ENCODE measurements around the gene ETS2.

The ETS2 gene

GRCh38 chr21:38853421-38853919 is 47.7 kb downstream of the ETS2 start:
- peak; percentile 76 for ATAC-seq
- TF ChIP-seq CREB5 (CRISPR knock-in tag; IDR thresholded peaks at IDR 0.05; ENCODE audit: low read depth) = no peak
- no peak for TF ChIP-seq CSRNP3 (CRISPR knock-in tag; IDR thresholded peaks at IDR 0.05)
- no peak for TF ChIP-seq TCF4 (CRISPR knock-in tag; IDR thresholded peaks at IDR 0.05; ENCODE audit: borderline replicate concordance)
- no peak for TF ChIP-seq ZNF8 (CRISPR knock-in tag; IDR thresholded peaks at IDR 0.05)
- no peak for TF ChIP-seq CSDC2 (CRISPR knock-in tag; IDR thresholded peaks at IDR 0.05)
- no peak for TF ChIP-seq TSHZ2 (CRISPR knock-in tag; IDR thresholded peaks at IDR 0.05)
- no peak for TF ChIP-seq TOX (CRISPR knock-in tag; IDR thresholded peaks at IDR 0.05; ENCODE audit: borderline replicate concordance)
- no peak for TF ChIP-seq RARB (CRISPR knock-in tag; IDR thresholded peaks at IDR 0.05)
- no peak for TF ChIP-seq ISL1 (CRISPR knock-in tag; IDR thresholded peaks at IDR 0.05)
- TF ChIP-seq PPARA (CRISPR knock-in tag; IDR thresholded peaks at IDR 0.05; ENCODE audit: borderline replicate concordance) = no peak
- TF ChIP-seq ZFP30 (CRISPR knock-in tag; IDR thresholded peaks at IDR 0.05) = no peak
- no peak for TF ChIP-seq BACH2 (CRISPR knock-in tag; IDR thresholded peaks at IDR 0.05; ENCODE audit: borderline replicate concordance)
- no peak for TF ChIP-seq OSR1 (CRISPR knock-in tag; IDR thresholded peaks at IDR 0.05)
- TF ChIP-seq ZC3H10 (CRISPR knock-in tag; IDR thresholded peaks at IDR 0.05) = no peak
- TF ChIP-seq ARNTL (CRISPR knock-in tag; IDR thresholded peaks at IDR 0.05; ENCODE audit: borderline replicate concordance, low read depth) = no peak
- TF ChIP-seq ZFP3 (CRISPR knock-in tag; IDR thresholded peaks at IDR 0.05) = no peak
- no peak for TF ChIP-seq ZNF565 (CRISPR knock-in tag; conservative IDR thresholded peaks at IDR 0.05; ENCODE audit: low read depth)
- TF ChIP-seq POU6F1 (CRISPR knock-in tag; IDR thresholded peaks at IDR 0.05; ENCODE audit: borderline replicate concordance, low read depth) = no peak
- TF ChIP-seq SNAI2 (CRISPR knock-in tag; IDR thresholded peaks at IDR 0.05) = no peak

- TF ChIP-seq CSRNP3 (CRISPR knock-in tag; IDR thresholded peaks at IDR 0.05) (no peak), ZFP3 (CRISPR knock-in tag; IDR thresholded peaks at IDR 0.05) (no peak), ZNF70 (CRISPR knock-in tag; IDR thresholded peaks at IDR 0.05) (no peak), GLIS3 (CRISPR knock-in tag; IDR thresholded peaks at IDR 0.05) (no peak)
- ATAC-seq = no peak
These were observed 51.6 kb downstream of the ETS2 start for GRCh38 chr21:38857152-38857825.

Data from SK-N-SH treated with all-trans-retinoic acid at 6 μM for 48 hours (cell line).